NCI-H146 treated with DMSO at 0.1 percent for 48 hours (cell line): ENCODE measurements around the gene ZNF582.
"Not testable (repeated sequence)": the region's sequence is repeated elsewhere in the genome, so short reads cannot be mapped to it uniquely, and the experiment has no call there.

Experiments
- DNase-seq: peaks from one replicate; lab custom pipeline; 2025; ENCODE audit not compliant: unreplicated experiment; lab: John Stamatoyannopoulos, UW

Gene ZNF582

GRCh38 chr19:56355517-56355916 lies 37.8 kb downstream of the ZNF582 start:
- DNase-seq: no peak

GRCh38 chr19:56351208-56351607 lies 42.1 kb downstream of the ZNF582 start:
- DNase-seq: no peak

DNA sequence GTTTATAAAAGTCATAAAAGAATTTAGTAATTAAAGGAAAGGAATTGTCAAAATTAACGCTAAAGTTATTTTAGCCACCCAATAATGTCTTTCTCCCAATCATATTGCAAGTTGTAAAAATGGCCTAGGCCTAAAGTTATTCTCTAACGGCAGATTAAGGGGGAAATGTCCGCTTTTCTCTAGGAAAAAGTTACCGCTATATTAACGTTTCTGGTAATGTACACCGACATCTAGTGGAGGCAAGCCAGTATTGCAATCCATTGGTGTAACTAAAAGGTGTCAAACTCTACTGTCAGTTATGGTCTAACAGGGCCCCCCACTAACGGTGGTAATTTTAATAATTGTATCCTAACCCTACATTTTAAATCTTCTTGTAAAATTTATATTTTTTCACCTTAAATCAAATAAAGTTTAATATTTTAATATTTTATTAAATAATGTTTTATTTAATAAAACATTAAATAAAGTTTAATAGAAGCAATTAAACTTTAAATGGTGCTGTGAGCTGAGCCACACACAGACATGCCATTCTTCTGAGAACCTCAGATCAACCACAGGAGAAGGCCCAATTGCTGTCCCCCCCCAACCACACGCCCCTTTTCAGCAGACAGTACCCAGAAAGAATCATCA lies 42.8 kb downstream of the ZNF582 start:
- peak; percentile 24 for DNase-seq

DNA sequence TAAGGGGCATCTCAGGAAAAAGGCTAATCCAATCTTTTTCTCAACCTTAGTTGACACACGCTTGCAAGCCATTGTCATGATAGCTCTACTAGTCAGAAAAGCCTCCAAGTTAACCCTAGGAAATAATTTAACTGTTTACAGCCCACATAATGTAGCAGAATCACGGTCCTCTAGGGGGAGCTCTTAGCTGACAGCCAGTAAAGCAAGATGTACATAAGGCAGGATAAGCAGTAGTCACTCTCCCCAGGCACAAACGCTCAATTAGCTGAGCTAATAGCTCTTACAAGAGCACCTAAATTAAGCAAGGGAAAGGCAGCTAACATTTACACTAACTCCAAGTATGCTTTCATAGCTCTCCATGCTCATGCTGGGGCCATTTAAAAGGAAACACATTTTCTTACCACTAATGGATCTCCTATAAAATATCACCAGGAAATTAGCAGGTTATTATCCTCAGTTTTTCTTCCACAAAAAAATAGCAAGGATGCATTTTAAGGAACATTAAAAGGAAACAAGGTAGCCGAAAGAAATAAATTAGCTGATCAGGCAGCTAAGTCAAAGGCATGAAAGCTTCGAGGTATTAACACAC lies 45.0 kb downstream of the ZNF582 start:
- DNase-seq: peak; percentile 0

GRCh38 chr19:56347163-56347778 lies 46.1 kb downstream of the ZNF582 start:
- DNase-seq: no peak

- DNase-seq: no peak
Observed at GRCh38 chr19:56341948-56342347, 51.4 kb downstream of the ZNF582 start.

- DNase-seq: not testable (repeated sequence)
Observed at GRCh38 chr19:56339031-56339430, 54.3 kb downstream of the ZNF582 start.

DNA sequence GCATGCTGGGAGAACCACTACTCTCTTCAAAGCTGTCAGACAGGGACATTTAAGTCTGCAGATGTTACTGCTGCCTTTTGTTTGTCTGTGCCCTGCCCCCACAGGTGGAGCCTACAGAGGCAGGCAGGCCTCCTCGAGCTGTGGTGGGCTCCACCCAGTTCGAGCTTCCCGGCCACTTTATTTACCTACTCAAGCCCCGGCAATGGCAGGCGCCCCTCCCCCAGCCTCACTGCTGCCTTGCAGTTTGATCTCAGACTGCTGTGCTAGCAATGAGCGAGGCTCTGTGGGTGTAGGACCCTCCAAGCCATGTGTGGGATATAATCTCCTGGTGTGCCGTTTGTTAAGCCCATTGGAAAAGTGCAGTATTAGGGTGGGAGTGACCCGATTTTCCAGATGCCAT lies 56.3 kb downstream of the ZNF582 start:
- DNase-seq: not testable (repeated sequence)

DNA sequence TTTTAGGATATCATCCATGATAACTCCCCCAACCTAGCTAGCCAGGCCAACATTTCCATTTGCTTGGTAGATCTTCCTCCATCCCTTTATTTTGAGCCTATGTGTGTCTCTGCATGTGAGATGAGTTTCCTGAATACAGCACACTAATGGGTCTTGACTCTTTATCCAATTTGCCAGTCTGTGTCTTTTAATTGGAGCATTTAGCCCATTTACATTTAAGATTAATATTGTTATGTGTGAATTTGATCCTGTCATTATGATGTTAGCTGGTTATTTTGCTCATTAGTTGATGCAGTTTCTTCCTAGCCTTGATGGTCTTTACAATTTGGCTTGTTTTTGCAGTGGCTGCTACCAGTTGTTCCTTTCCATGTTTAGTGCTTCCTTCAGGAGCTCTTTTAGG lies 58.0 kb downstream of the ZNF582 start:
- not testable (repeated sequence) for DNase-seq

GRCh38 chr19:56333506-56333905 lies 59.8 kb downstream of the ZNF582 start:
- peak; percentile 30 for DNase-seq
